Measurements from ENCODE around the gene XNDC1N.

The XNDC1N gene

GRCh38 chr11:71927820-71928736 is at the start of gene XNDC1N:
Gene XNDC1N (minus strand): TSS chr11:71928594. CDS start chr11:71923353, 5,241 bp downstream.
- peak; percentile 56 for DNase-seq (ENCODE audit: low read depth)

- no peak for DNase-seq (ENCODE audit: low read depth)
Measured at GRCh38 chr11:71977743-71978418, 49.5 kb upstream of the XNDC1N start.

GRCh38 chr11:71977090-71977489 is 48.7 kb upstream of the XNDC1N start:
- DNase-seq (ENCODE audit: low read depth), result no peak

GRCh38 chr11:71976551-71976950 is 48.2 kb upstream of the XNDC1N start:
- no peak for DNase-seq (ENCODE audit: low read depth)

GRCh38 chr11:71971680-71972079 is 43.3 kb upstream of the XNDC1N start:
- no peak for DNase-seq (ENCODE audit: low read depth)

GRCh38 chr11:71964641-71965040 is 36.2 kb upstream of the XNDC1N start:
- no peak for DNase-seq (ENCODE audit: low read depth)

GRCh38 chr11:71963468-71963867 is 35.1 kb upstream of the XNDC1N start:
- DNase-seq (ENCODE audit: low read depth), result no peak

- no peak for DNase-seq (ENCODE audit: low read depth)
Measured at GRCh38 chr11:71962428-71963038, 34.1 kb upstream of the XNDC1N start.

GRCh38 chr11:71955898-71956456 is 27.6 kb upstream of the XNDC1N start:
- DNase-seq (ENCODE audit: low read depth), result no peak

GRCh38 chr11:71951741-71952310 is 23.4 kb upstream of the XNDC1N start:
- DNase-seq (ENCODE audit: low read depth), result no peak

- no peak for DNase-seq (ENCODE audit: low read depth)
Measured at GRCh38 chr11:71949034-71949433, 20.6 kb upstream of the XNDC1N start.

- no peak for DNase-seq (ENCODE audit: low read depth)
Measured at GRCh38 chr11:71948314-71949027, 20.1 kb upstream of the XNDC1N start.

GRCh38 chr11:71947498-71947897 is 19.1 kb upstream of the XNDC1N start:
- DNase-seq (ENCODE audit: low read depth), result no peak

GRCh38 chr11:71946144-71946571 is 17.8 kb upstream of the XNDC1N start:
- DNase-seq (ENCODE audit: low read depth), result no peak

- no peak for DNase-seq (ENCODE audit: low read depth)
Measured at GRCh38 chr11:71940561-71941219, 12.3 kb upstream of the XNDC1N start.

GRCh38 chr11:71937826-71938225 is 9.4 kb upstream of the XNDC1N start:
- no peak for DNase-seq (ENCODE audit: low read depth)

- DNase-seq (ENCODE audit: low read depth), result peak; percentile 50
Measured at GRCh38 chr11:71936825-71937224, 8.4 kb upstream of the XNDC1N start.

- no peak for DNase-seq (ENCODE audit: low read depth)
Measured at GRCh38 chr11:71935338-71935925, 7.0 kb upstream of the XNDC1N start.

GRCh38 chr11:71934213-71934612 is 5.8 kb upstream of the XNDC1N start:
- no peak for DNase-seq (ENCODE audit: low read depth)

GRCh38 chr11:71933141-71933933 is 4.9 kb upstream of the XNDC1N start:
- no peak for DNase-seq (ENCODE audit: low read depth)

Measured in non-pigmented ciliary epithelial cell (primary cell).